Calu3 (cell line): ENCODE results near the gene AKAP13. TPM values are rescaled to one million over a fixed set of nuclear protein-coding genes. Genes with fewer than 3 reads are reported as not detected.

ENCODE experiments used
- BruUV-seq: library from RNA; stranded (reverse); fragments of 400-500 nt; replicated peaks from 2 replicates; lab custom pipeline; 2021; lab: Mats Ljungman, UMichigan
- CTCF ChIA-PET: fragments of 300-600 bp; sonication (Branson Sonifier 250); formaldehyde crosslinking; loops from one replicate; lab custom pipeline; 2022; ENCODE audit warnings: antibody characterized with exemption; lab: Charles Lee
- DNase-seq: peaks from one replicate; pipeline ENCODE4 v3.0.0; 2022
- H3K27ac Mint-ChIP-seq: one replicate; pipeline ENCODE4 v1.8.0; 2022; ENCODE audit warnings: mixed read lengths; ENCODE audit not compliant: unreplicated experiment
- H3K27me3 Mint-ChIP-seq: one replicate; pipeline ENCODE4 v1.8.0; 2022; ENCODE audit warnings: mixed read lengths; ENCODE audit not compliant: unreplicated experiment
- H3K36me3 Mint-ChIP-seq: one replicate; pipeline ENCODE4 v1.8.0; 2022; ENCODE audit warnings: mild to moderate bottlenecking, moderate library complexity, mixed read lengths; ENCODE audit not compliant: insufficient read depth, unreplicated experiment
- H3K4me1 Mint-ChIP-seq: one replicate; pipeline ENCODE4 v1.8.0; 2022; ENCODE audit warnings: mild to moderate bottlenecking, low read depth, mixed read lengths; ENCODE audit not compliant: unreplicated experiment
- H3K4me3 Mint-ChIP-seq: one replicate; pipeline ENCODE4 v1.8.0; 2022; ENCODE audit warnings: mild to moderate bottlenecking, low read depth, moderate library complexity, mixed read lengths; ENCODE audit not compliant: unreplicated experiment
- H3K9me3 Mint-ChIP-seq: one replicate; pipeline ENCODE4 v1.8.0; 2022; ENCODE audit warnings: low read depth, mixed read lengths; ENCODE audit not compliant: unreplicated experiment
- CTCF ChIP-seq: fragments of 200-600 bp; IDR thresholded peaks from one replicate; pipeline ENCODE4 v1.8.0; 2022; ENCODE audit warnings: antibody characterized with exemption; ENCODE audit not compliant: unreplicated experiment
- intact Hi-C: fragments of 100-400 bp; cut with micrococcal nuclease; formaldehyde crosslinking; loops from one replicate; pipeline ENCODE4 v1.10.0; 2022; ENCODE audit not compliant: unreplicated experiment
- total RNA-seq: library from RNA; stranded (reverse); gene quantifications from 2 replicates; pipeline ENCODE4 v1.2.3, GENCODE V29; 2022

AKAP13 gene
- total RNA-seq, 1 experiment from 2014 or later, result 145 TPM

GRCh38 chr15:85624291-85624801 lies 243.9 kb downstream of the AKAP13 start:
- intact Hi-C loops, result no loop called here
- Mint-ChIP-seq H3K36me3 (peaks cover 6% of the 10 kb centered on the region), H3K27ac (no peak overlapping the region), H3K9me3 (no peaks in the 10 kb centered on the region), H3K4me3 (no peak overlapping the region), H3K27me3 (no peaks in the 10 kb centered on the region), H3K4me1 (peaks cover 26% of the 10 kb centered on the region)
- no peak for DNase-seq
- BruUV-seq, result no TSS peak
- CTCF ChIA-PET, result no interaction called here
- TF ChIP-seq CTCF, result no peak

GRCh38 chr15:85625166-85625830 lies 244.9 kb downstream of the AKAP13 start:
- BruUV-seq, result no TSS peak
- Mint-ChIP-seq H3K27ac (no peak overlapping the region), H3K4me3 (no peak overlapping the region), H3K36me3 (peaks cover 10% of the 10 kb centered on the region), H3K9me3 (no peaks in the 10 kb centered on the region), H3K27me3 (no peaks in the 10 kb centered on the region), H3K4me1 (peaks cover 26% of the 10 kb centered on the region)
- no peak for DNase-seq
- CTCF ChIA-PET, result no interaction called here
- intact Hi-C loops, result no loop called here
- no peak for TF ChIP-seq CTCF

- CTCF ChIA-PET, result no interaction called here
- intact Hi-C loops, result no loop called here
- H3K9me3 Mint-ChIP-seq, result no peaks in the 10 kb centered on the region
- peaks cover 26% of the 10 kb centered on the region for H3K4me1 Mint-ChIP-seq
- H3K27ac Mint-ChIP-seq, result no peak overlapping the region
- TF ChIP-seq CTCF, result no peak
- peaks cover 10% of the 10 kb centered on the region for H3K36me3 Mint-ChIP-seq
- no peak for DNase-seq
- no peaks in the 10 kb centered on the region for H3K27me3 Mint-ChIP-seq
- no peak overlapping the region for H3K4me3 Mint-ChIP-seq
- BruUV-seq, result no TSS peak
Measured at GRCh38 chr15:85625856-85626255, 245.5 kb downstream of the AKAP13 start.

- no peak for TF ChIP-seq CTCF
- CTCF ChIA-PET, result interaction anchor here (1.4 kb wide), 1 partner anchor 8 kb away, joined by 5 read pairs; no protein-coding TSS in a partner anchor
- Mint-ChIP-seq H3K27ac (no peak overlapping the region), H3K36me3 (peaks cover 10% of the 10 kb centered on the region), H3K9me3 (no peaks in the 10 kb centered on the region), H3K4me1 (peaks cover 20% of the 10 kb centered on the region), H3K4me3 (no peak overlapping the region), H3K27me3 (no peaks in the 10 kb centered on the region)
- intact Hi-C loops, result no loop called here
- no TSS peak for BruUV-seq
- DNase-seq, result no peak
Measured at GRCh38 chr15:85627213-85627935, 247.0 kb downstream of the AKAP13 start.
